Inflammatory macrophage treated with lipopolysaccharide for 1 hour (primary cell): ENCODE data around the gene CLDN4.
"Not testable (repeated sequence)": the region's sequence is repeated elsewhere in the genome, so short reads cannot be mapped to it uniquely, and the experiment has no call there.

ENCODE experiments used
- DNase-seq, 2 donors: peaks; one replicate each; pipeline ENCODE4 v3.0.0-alpha.2; 2020 to 2022

CLDN4 gene

GRCh38 chr7:73823873-73824592, 6.8 kb upstream of the CLDN4 start:
- DNase-seq: no peak

- DNase-seq: no peak
Observed at GRCh38 chr7:73824986-73825385, 5.8 kb upstream of the CLDN4 start.

- DNase-seq: no peak
Observed at GRCh38 chr7:73827567-73828106, 3.2 kb upstream of the CLDN4 start.

- peak; percentile 37 to 54 for DNase-seq
Observed at GRCh38 chr7:73828107-73828803, 2.5 kb upstream of the CLDN4 start.

- no peak for DNase-seq
Observed at GRCh38 chr7:73828972-73829371, 1.8 kb upstream of the CLDN4 start.

DNA sequence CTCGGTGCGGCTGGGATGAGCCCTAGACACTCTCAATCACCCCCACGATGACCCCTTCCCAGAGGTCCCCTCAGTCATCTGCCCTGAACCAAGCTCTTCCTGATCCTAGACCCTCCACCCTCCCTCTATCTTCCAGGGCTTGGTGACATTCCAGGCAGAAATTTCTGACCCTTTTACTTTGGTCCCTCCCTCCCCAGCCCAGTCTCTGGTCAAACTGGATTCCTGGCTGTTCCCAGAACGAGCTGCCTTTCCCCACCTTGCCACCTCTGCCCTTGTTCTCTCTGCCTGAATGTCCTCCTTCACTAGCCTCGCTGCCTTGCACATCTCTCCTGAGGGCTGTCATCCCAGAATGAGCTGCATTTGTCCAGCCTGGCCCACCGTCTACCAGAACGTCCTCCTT, 1.3 kb upstream of the CLDN4 start:
- no peak for DNase-seq

- no peak for DNase-seq
Observed at GRCh38 chr7:73829921-73830680, 695 bp upstream of the CLDN4 start.

GRCh38 chr7:73831584-73831833, 713 bp downstream of the CLDN4 start:
- DNase-seq: no peak

- peak; percentile 49 for DNase-seq
Observed at GRCh38 chr7:73831834-73832651, 1.2 kb downstream of the CLDN4 start.

GRCh38 chr7:73832806-73833205, 2.0 kb downstream of the CLDN4 start:
- no peak for DNase-seq

GRCh38 chr7:73833251-73833919, 2.6 kb downstream of the CLDN4 start:
- no peak for DNase-seq

- no peak for DNase-seq
Observed at GRCh38 chr7:73834626-73835191, 3.9 kb downstream of the CLDN4 start.

- DNase-seq: not testable (repeated sequence)
Observed at GRCh38 chr7:73837167-73837566, 6.4 kb downstream of the CLDN4 start.

DNA sequence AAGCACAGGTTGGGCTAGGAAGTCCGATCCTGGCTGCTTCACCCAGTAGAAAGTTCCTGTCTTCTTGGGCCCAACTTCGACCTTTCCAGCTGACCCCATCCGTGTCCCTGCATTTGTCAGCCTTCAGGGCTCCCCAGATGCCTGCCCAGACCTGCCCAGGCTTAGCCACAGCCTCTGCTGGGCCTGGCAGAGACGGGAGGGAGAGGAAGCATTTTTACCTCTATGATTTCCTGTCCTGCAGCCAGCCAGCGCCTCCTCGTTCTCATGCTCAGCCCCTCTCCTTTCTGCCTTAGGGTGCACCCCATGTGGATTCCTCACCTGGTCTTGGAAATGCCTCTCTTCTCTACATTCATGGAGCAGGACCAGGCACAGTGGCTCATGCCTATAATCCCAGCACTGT, 7.8 kb downstream of the CLDN4 start:
- no peak for DNase-seq

GRCh38 chr7:73839290-73839689, 8.5 kb downstream of the CLDN4 start:
- no peak for DNase-seq

DNA sequence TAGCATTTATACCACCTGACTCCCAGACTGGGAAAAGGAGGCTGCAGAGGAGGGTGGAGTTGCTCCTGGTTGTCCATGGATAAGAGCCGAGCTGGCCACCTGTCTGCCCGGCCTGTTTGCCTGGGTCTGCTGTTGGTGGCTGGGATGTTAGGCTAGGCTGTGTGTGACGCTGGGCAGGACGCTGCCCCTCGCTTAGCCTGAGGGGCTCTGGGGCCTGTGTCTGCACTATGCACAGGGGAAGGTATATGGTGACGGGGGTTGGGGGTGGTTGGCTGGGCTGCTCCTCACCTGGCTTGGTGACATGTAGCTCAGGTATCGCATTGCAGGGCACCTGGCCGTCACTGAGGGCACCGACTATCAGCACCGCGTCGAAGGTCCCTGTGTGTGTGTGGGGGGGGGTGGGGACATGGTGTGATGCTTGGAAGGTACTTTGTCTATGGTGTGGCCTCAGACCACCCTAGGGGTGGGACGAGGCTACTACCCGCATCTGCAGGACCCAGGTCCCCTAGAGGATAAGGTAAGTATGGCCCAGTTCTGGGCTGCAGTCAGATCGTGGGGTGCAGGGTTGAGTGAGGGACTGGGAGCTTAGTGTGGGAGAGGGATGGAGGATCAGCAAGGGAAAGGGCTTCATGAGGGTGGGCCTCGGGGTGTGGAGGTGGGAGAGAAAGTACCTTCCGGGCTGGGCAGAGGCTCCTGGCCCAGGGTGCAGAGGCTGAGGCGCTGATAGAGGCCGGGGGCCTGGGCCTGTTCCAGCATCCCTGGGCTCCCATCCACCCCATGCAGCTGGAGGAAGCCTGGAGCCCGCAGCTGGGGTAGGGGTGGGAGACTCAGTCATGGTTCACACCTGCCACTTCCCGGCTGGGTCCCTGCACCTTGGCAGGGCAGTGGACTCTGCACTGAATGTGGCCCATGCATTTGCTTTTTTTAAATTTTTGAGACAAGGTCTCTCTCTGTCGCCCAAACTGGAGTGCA, 9.2 kb downstream of the CLDN4 start:
- no peak for DNase-seq

DNA sequence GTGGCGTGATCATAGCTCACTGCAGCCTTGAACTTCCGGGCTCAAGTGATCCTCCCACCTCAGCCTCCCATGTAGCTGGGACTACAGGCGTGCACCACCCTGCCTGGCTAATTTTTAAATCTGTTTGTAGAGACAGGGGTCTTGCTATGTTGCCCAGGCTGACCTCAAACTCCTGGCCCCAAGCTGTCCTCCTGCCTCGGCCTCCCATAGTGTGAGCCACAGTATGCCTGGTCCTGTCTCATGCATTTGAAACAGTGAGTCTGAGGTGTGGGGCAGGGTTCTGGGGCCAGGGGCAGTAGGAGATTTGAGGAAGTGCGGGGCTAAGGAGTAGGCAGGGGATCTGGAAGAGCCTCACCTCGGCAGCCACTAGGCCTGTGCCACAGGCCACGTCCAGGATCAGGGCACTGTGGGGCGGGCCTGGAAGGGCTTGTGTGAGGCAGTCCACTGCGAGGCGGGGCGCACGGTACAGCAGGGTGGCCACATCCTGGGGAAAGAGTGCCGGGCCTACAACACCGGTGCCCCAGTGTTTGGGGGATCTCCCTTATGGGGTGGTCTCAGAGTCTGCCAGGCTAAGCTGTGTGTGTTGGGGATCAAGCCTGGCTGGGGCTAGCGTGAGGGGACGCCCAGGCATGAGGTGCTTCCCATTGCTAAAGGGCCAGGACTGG, 10.1 kb downstream of the CLDN4 start:
- DNase-seq: no peak

DNA sequence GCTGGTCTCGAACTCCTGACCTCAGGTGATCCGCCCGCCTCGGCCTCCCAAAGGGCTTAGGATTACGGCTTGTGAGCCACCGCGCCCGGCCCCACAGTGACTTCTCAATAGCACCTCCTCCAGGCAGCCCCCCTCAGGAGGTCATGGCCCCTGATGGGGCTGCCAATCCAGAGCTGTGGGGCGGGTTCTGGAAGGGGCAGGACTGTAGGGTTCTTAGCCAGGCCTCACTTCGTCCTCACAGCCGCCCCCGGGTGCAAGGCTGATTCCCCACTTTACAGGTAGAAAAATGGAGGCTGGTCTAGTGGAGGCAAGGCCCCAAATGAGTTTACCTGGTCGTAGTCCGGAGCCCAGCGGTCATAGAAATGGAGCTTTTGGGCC, 10.9 kb downstream of the CLDN4 start:
- no peak for DNase-seq

GRCh38 chr7:73842067-73842976, 11.5 kb downstream of the CLDN4 start, which contains the start of gene METTL27:
TSS of gene METTL27 (minus strand) at chr7:73842516. CDS start at chr7:73842140, 376 bp downstream.
- peak; percentile 88 to 90 for DNase-seq
